Kidney (tissue), 14 donors: ENCODE measurements around the gene EHD1. TPM values are rescaled to one million over a fixed set of nuclear protein-coding genes. Genes with fewer than 3 reads are reported as not detected.

ENCODE experiments used
- DNase-seq, 5 donors: peaks; one replicate each; pipeline ENCODE4 v3.0.0-alpha.2; 2013 to 2020
- FAIRE-seq: peaks from 2 replicates; lab custom pipeline; 2012; peaks lifted over from hg19 to GRCh38; lab: Jason Lieb, UNC
- H3K27ac ChIP-seq, 2 donors: one replicate each; pipeline ENCODE4 v1.7.0; 2013; ENCODE audit warnings: low read depth in 2 of 2, low read length in 2 of 2, inconsistent platforms in 1 of 2
- H3K27me3 ChIP-seq: one replicate; pipeline ENCODE4 v1.7.1; 2013; ENCODE audit warnings: low read length, inconsistent platforms; ENCODE audit not compliant: control insufficient read depth, insufficient read depth
- H3K36me3 ChIP-seq, 3 donors: one replicate each; pipeline versions ENCODE4 v1.7.0 to v1.7.1; 2013; ENCODE audit warnings: low read length in 3 of 3, control low read depth in 1 of 3, inconsistent platforms in 1 of 3; ENCODE audit not compliant: insufficient read depth in 3 of 3, control insufficient read depth in 2 of 3
- H3K4me1 ChIP-seq, 3 donors: one replicate each; pipeline versions ENCODE4 v1.7.0 to v1.7.1; 2013; ENCODE audit warnings: low read length in 3 of 3, inconsistent platforms in 1 of 3, low read depth in 1 of 3; ENCODE audit not compliant: control insufficient read depth in 2 of 3, insufficient read depth in 2 of 3
- H3K4me3 ChIP-seq, 3 donors: one replicate each; pipeline versions ENCODE4 v1.7.0 to v1.8.1; 2013; ENCODE audit warnings: low read length in 3 of 3, control low read depth in 1 of 3, inconsistent platforms in 1 of 3
- H3K9ac ChIP-seq, 3 donors: one replicate each; pipeline versions ENCODE4 v1.7.0 to v1.7.1; 2013; ENCODE audit warnings: low read length in 3 of 3, control low read depth in 1 of 3, inconsistent platforms in 1 of 3
- H3K9me3 ChIP-seq, 3 donors: one replicate each; pipeline versions ENCODE4 v1.7.0 to v1.7.1; 2013; ENCODE audit warnings: low read length in 3 of 3, control low read depth in 1 of 3, inconsistent platforms in 1 of 3; ENCODE audit not compliant: control insufficient read depth in 2 of 3, insufficient read depth in 1 of 3
- intact Hi-C: fragments of 100-400 bp; cut with DNase I; formaldehyde crosslinking; loops from one replicate; pipeline ENCODE4 v1.11.1; 2022
- polyA plus RNA-seq: library from polyadenylated mRNA; stranded (reverse); fragments of 350-450 nt; fragmentation: Illumina TruSeq; extraction: RNeasy Lipid Tissue Mini Kit (QIAGEN cat#74804); gene quantifications from one replicate; pipeline ENCODE4 v1.2.3, GENCODE V29; 2014; ENCODE audit warnings: low read depth, low replicate concordance; ENCODE audit not compliant: insufficient read depth
- total RNA-seq: library from RNA; stranded (reverse); fragmentation: NEBNext Ultra II Directional; extraction: Animal tissue kit (Norgen Biotek cat#: 25700); gene quantifications from one replicate; pipeline ENCODE4 v1.2.1, GENCODE V29; 2021
- TF ChIP-seq, protein P1 (sequence below): IDR thresholded peaks from 3 replicates; pipeline ENCODE4 v1.5.1; 2012; ENCODE audit warnings: mild to moderate bottlenecking, moderate library complexity, borderline replicate concordance; ENCODE audit not compliant: insufficient read depth; ENCODE audit errors: extremely low read depth
- donor health status: control.
- donor health status: control.
- donor health status: control.
- donor health status: control.
- donor health status: control.
- donor health status: DM: yes; HTN: yes; CAD: no.
- donor health status: Normal renal cell carcinoma (clear cell type).

The EHD1 gene
- total and polyA plus RNA-seq, 2 donors from 2014 or later: 48.9 to 76.1 TPM

DNA sequence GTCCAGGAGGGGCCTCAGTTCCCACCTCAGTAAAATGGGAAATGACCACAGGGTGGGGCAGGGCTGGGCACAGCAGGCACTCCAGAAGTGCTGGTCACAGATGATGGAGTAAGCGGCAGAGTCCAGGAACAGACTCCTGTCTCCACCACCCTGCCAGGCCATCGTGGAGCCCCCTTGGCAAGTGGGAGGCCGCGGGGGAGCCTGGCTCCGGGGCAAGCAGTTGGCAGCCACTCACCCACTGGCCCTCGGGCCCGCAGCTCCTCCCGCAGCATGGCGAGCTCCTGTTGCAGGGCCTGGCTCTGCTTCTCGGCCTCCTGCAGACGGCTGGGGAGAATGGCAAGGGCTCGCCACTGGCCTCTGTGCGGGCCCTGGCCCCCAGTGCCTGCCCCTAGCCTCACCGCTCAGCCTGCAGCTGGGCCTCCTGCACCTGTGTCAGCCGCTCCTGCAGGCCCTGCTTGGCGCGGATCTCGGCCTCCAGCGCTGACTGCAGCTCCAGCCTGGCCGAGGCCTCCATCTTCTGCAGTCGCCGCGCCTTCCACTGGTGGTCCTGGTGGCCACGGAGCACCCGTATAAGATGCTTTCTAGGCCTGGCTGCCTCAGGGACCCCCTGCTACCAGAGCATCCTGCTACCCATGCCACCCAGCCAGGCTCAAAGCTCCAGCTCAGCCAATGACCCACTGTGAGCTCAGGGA is 44.2 kb downstream of the EHD1 start:
- no peaks in the 10 kb centered on the region for H3K9me3 ChIP-seq
- no peak overlapping the region for H3K9ac ChIP-seq
- H3K27ac ChIP-seq: no peak overlapping the region
- FAIRE-seq (no peak), DNase-seq (no peak)
- TF ChIP-seq, protein P1, sequence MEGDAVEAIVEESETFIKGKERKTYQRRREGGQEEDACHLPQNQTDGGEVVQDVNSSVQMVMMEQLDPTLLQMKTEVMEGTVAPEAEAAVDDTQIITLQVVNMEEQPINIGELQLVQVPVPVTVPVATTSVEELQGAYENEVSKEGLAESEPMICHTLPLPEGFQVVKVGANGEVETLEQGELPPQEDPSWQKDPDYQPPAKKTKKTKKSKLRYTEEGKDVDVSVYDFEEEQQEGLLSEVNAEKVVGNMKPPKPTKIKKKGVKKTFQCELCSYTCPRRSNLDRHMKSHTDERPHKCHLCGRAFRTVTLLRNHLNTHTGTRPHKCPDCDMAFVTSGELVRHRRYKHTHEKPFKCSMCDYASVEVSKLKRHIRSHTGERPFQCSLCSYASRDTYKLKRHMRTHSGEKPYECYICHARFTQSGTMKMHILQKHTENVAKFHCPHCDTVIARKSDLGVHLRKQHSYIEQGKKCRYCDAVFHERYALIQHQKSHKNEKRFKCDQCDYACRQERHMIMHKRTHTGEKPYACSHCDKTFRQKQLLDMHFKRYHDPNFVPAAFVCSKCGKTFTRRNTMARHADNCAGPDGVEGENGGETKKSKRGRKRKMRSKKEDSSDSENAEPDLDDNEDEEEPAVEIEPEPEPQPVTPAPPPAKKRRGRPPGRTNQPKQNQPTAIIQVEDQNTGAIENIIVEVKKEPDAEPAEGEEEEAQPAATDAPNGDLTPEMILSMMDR: no peak
- H3K27me3 ChIP-seq: no peaks in the 10 kb centered on the region
- intact Hi-C loops: no loop called here
- no peak overlapping the region for H3K4me3 ChIP-seq
- H3K4me1 ChIP-seq: no peaks in the 10 kb centered on the region
- H3K36me3 ChIP-seq: peaks cover 0 to 3% (median 0%) of the 10 kb centered on the region in 3 donors

DNA sequence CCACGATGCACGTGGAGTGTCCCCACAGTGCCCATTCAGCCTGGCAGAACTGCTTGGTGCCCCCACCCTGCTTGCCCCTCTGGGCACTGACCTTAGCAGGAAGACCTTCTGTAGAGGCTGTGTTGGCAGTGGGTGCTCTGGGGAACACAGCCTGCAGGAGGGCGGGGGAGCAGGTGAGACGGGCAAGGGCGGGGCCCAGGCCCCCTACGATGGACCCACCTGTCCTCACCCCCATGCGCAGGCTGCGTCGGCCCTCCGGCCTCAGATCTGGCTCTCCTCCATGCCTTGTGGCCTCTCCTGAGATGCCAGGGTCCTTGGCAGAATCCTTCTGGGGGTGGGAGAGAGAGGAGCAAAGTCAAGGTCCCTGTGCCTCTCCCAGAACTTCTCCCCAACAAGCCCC is 44.9 kb downstream of the EHD1 start:
- no peak overlapping the region for H3K4me3 ChIP-seq
- TF ChIP-seq, protein P1: no peak
- no peaks in the 10 kb centered on the region for H3K4me1 ChIP-seq
- intact Hi-C loops: no loop called here
- H3K9me3 ChIP-seq: no peaks in the 10 kb centered on the region
- DNase-seq (no peak), FAIRE-seq (no peak)
- no peaks in the 10 kb centered on the region for H3K27me3 ChIP-seq
- no peak overlapping the region for H3K27ac ChIP-seq
- peaks cover 0 to 3% (median 0%) of the 10 kb centered on the region in 3 donors for H3K36me3 ChIP-seq
- H3K9ac ChIP-seq: no peak overlapping the region

- no peak overlapping the region for H3K27ac ChIP-seq
- no peaks in the 10 kb centered on the region for H3K27me3 ChIP-seq
- H3K36me3 ChIP-seq: peaks cover 0 to 3% (median 0%) of the 10 kb centered on the region in 3 donors
- DNase-seq: no peak
- H3K9me3 ChIP-seq: no peaks in the 10 kb centered on the region
- H3K4me1 ChIP-seq: no peaks in the 10 kb centered on the region
- H3K4me3 ChIP-seq: no peak overlapping the region
- H3K9ac ChIP-seq: no peak overlapping the region
- TF ChIP-seq, protein P1: no peak
- FAIRE-seq: no peak
- intact Hi-C loops: no loop called here
These were observed 45.3 kb downstream of the EHD1 start for GRCh38 chr11:64833198-64833502.
